PC-3 (cell line): ENCODE results near the gene LGALS13.

Experiments used
- CTCF ChIP-seq: fragments of 300-600 bp; sonication (generic); conservative IDR thresholded peaks from 2 replicates; pipeline ENCODE4 v1.5.1; 2017; ENCODE audit warnings: antibody characterized with exemption, low read depth, mild to moderate bottlenecking, low read length
- EZH2phosphoT487 ChIP-seq: fragments of 300-600 bp; sonication (generic); IDR thresholded peaks from 2 replicates; pipeline ENCODE4 v1.6.1; 2018; ENCODE audit warnings: mild to moderate bottlenecking, antibody characterized with exemption, low read length, borderline replicate concordance

GRCh38 chr19:39645800-39646411 is 43.6 kb downstream of the LGALS13 start:
- TF ChIP-seq CTCF (no peak), EZH2phosphoT487 (no peak)
